ENCODE measurements around the gene HBD.

GRCh38 chr11:5188201-5188600, 46.1 kb downstream of the HBD start:
- TF ChIP-seq FOXM1 (IDR thresholded peaks at IDR 0.05; ENCODE audit: low read depth) (no peak), FOXM1 (CRISPR knock-in tag; IDR thresholded peaks at IDR 0.05; ENCODE audit: low read depth) (no peak), TCF7 (IDR thresholded peaks at IDR 0.05; ENCODE audit: borderline replicate concordance) (no peak), ZNF449 (CRISPR knock-in tag; IDR thresholded peaks at IDR 0.05) (no peak), CTBP1 (IDR thresholded peaks at IDR 0.05; ENCODE audit: borderline replicate concordance) (no peak), ZNF134 (CRISPR knock-in tag; conservative IDR thresholded peaks at IDR 0.05) (no peak), ESRRA (IDR thresholded peaks at IDR 0.05; ENCODE audit: borderline replicate concordance, low read depth) (no peak), RBBP5 (IDR thresholded peaks at IDR 0.05; ENCODE audit: borderline replicate concordance, insufficient read depth, low read length, poor library complexity, severe bottlenecking) (no peak), TGIF2 (CRISPR knock-in tag; IDR thresholded peaks at IDR 0.05) (no peak), SMC3 (conservative IDR thresholded peaks at IDR 0.05; ENCODE audit: insufficient read depth, low read depth, low read length) (no peak), ZNF121 (CRISPR knock-in tag; conservative IDR thresholded peaks at IDR 0.05) (no peak)
- TF ChIP-seq, protein P1, sequence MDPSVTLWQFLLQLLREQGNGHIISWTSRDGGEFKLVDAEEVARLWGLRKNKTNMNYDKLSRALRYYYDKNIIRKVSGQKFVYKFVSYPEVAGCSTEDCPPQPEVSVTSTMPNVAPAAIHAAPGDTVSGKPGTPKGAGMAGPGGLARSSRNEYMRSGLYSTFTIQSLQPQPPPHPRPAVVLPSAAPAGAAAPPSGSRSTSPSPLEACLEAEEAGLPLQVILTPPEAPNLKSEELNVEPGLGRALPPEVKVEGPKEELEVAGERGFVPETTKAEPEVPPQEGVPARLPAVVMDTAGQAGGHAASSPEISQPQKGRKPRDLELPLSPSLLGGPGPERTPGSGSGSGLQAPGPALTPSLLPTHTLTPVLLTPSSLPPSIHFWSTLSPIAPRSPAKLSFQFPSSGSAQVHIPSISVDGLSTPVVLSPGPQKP (CRISPR knock-in tag; IDR thresholded peaks at IDR 0.05), result no peak
- TF ChIP-seq, protein P2, sequence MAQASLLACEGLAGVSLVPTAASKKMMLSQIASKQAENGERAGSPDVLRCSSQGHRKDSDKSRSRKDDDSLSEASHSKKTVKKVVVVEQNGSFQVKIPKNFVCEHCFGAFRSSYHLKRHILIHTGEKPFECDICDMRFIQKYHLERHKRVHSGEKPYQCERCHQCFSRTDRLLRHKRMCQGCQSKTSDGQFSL (CRISPR knock-in tag; IDR thresholded peaks at IDR 0.05), result no peak
- TF ChIP-seq, protein P2 (tag; IDR thresholded peaks at IDR 0.05), result no peak
- TF ChIP-seq, protein P3, sequence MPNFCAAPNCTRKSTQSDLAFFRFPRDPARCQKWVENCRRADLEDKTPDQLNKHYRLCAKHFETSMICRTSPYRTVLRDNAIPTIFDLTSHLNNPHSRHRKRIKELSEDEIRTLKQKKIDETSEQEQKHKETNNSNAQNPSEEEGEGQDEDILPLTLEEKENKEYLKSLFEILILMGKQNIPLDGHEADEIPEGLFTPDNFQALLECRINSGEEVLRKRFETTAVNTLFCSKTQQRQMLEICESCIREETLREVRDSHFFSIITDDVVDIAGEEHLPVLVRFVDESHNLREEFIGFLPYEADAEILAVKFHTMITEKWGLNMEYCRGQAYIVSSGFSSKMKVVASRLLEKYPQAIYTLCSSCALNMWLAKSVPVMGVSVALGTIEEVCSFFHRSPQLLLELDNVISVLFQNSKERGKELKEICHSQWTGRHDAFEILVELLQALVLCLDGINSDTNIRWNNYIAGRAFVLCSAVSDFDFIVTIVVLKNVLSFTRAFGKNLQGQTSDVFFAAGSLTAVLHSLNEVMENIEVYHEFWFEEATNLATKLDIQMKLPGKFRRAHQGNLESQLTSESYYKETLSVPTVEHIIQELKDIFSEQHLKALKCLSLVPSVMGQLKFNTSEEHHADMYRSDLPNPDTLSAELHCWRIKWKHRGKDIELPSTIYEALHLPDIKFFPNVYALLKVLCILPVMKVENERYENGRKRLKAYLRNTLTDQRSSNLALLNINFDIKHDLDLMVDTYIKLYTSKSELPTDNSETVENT (CRISPR knock-in tag; IDR thresholded peaks at IDR 0.05), result no peak

Measured in K562 (cell line).